Kidney tubule cell (primary cell): ENCODE data around the gene CTU2.
A peak's percentile ranks its signal among the peaks of the same experiment; 100 is the strongest.
"Not testable (repeated sequence)": the region's sequence is repeated elsewhere in the genome, so short reads cannot be mapped to it uniquely, and the experiment has no call there.

Experiments
- DNase-seq: peaks from one replicate; pipeline ENCODE4 v3.0.0-alpha.2; 2018; ENCODE audit warnings: low spot score

CTU2 gene

DNA sequence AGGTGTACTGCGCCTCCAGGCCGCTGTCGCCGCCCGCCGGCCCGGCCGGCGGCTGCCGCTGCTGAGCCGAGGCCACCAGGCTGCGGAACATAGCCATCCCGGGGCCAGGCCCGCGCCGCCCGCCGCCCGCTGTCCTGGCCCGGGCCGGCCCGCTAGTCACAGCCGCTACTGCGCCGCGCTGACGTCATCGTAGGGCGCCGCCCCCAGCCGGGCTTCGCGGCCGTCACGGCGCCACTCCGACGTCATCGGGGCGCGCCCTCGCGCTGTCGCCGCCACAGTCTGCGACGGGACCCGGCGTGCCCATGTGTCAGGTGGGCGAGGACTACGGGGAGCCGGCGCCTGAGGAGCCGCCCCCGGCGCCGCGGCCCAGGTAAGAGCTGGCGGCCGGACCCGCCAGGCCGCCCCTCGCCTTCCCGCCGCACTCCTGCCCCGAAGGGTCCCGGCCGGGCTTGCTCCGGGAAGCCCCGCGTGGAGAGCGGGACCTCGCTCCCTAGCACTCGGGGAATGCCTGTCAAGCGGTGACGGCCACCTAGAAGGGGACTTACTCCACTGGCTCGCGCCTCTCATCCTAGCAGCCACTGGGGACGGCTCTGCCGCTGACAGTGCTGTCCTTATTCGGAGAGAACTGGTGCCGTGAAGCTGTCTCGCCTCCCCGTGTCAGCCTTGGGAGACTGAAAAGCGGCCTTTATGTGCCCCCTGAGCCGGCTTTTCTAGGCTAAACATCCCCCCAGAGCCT lies at the start of gene CTU2, which contains the start of gene RNF166:
TSS of gene CTU2 (plus strand) at position 275 of the 736 bp plus-strand sequence. CDS start at position 303, 28 bp downstream.
TSS of gene RNF166 (minus strand) at position 180 of the 736 bp plus-strand sequence. CDS start at position 97, 83 bp downstream.
- DNase-seq = peak; percentile 86

- DNase-seq = no peak
Observed at GRCh38 chr16:88657371-88657770, 48.9 kb upstream of the CTU2 start.

GRCh38 chr16:88658714-88659113 lies 47.6 kb upstream of the CTU2 start:
- no peak for DNase-seq

- DNase-seq = no peak
Observed at GRCh38 chr16:88659160-88659559, 47.1 kb upstream of the CTU2 start.

DNA sequence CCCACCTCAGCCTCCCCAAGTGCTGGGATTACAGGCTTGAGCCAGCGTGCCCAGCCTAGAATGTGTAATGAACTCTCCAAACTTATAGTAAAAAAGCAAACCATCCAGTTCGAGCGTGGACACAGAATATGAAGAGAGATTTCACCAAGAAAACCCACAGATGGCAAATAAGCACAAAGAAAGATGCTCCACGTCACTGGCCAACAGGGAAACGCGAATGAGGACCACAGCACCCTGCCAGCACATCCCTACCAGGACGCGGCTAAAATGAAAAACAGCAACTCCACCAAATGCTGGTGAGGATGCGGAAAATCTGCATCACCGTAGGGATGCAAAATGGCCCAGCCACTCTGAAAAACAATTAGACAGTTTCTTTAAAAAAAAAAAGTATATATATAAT lies 44.8 kb upstream of the CTU2 start:
- no peak for DNase-seq

DNA sequence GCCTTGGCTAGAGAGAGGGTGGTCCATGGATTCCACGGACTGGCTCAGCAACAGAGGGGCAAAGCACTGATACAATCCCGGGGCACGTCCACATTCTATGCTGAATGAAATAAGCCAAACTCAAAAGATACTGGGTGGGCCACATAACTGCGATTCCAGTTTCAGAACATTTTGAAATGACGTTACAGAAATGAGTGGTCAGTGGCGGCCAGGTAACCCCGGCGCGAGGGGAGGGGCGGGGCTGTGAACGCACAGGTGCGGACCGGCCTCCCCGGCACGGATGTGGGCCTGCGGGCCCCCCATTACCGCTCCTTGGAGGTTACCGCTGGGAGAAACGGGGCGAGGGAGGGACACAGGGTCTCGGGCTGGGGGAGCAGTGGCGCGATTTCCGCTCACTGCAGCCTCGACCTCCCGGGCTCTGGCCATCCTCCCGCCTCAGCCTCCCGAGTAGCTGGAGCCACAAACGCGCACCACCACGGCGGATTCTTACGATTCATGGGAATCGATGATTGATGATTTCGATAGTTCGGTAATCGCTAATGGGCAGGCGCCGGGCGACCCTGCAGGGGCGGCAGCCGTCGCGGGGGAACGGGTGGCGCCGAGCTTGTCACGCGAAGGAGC lies 44.0 kb upstream of the CTU2 start:
- no peak for DNase-seq

- DNase-seq = peak; percentile 98
Observed at GRCh38 chr16:88662843-88663606, 43.3 kb upstream of the CTU2 start, which contains the start of gene MVD. MVD (minus strand) TSS chr16:88663091; CDS start chr16:88663080, 11 bp downstream.

GRCh38 chr16:88665148-88665547 lies 41.2 kb upstream of the CTU2 start:
- peak; percentile 57 for DNase-seq

DNA sequence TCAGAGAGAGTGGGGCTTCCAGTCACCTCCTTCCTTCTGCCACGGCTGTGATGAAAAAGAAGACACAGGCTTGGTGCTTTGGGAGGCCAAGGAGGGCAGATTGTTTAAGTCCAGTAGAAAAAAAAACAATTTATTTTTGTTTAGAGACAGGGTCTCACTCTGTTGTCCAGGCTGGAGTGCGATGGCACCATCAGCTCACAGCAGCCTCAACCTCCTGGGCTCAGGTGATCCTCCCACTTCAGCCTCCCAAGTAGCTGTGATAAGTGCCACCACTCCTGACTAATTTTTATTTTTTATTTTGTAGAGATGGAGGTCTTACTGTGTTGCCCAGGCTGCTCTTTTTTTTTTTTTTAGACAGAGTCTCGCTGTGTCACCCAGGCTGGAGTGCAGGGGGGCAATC lies 40.7 kb upstream of the CTU2 start:
- no peak for DNase-seq

GRCh38 chr16:88667461-88667860 lies 38.8 kb upstream of the CTU2 start:
- no peak for DNase-seq

- not testable (repeated sequence) for DNase-seq
Observed at GRCh38 chr16:88669493-88669892, 36.8 kb upstream of the CTU2 start.

- no peak for DNase-seq
Observed at GRCh38 chr16:88669980-88670379, 36.3 kb upstream of the CTU2 start.

- no peak for DNase-seq
Observed at GRCh38 chr16:88671806-88672205, 34.5 kb upstream of the CTU2 start.

DNA sequence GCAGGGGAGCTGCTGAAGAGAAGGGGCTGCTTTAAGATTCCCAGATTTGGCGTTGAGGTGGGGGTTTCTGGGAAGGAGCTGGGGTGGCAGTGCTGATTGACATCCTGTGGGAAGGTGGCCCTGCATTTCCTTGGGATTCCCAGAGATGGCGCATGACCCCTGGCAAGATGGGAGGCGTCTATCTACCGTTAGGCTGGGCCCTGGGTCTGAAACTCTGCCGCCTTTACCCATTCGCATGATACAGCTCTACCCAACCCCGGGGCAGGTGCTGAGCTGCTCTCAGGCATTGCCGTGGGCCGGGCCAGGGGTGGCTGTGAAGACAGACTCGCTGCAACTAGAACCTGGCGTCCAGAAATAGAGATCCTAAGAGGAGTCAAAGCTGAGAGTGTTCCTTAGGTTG lies 33.5 kb upstream of the CTU2 start:
- DNase-seq = no peak

DNA sequence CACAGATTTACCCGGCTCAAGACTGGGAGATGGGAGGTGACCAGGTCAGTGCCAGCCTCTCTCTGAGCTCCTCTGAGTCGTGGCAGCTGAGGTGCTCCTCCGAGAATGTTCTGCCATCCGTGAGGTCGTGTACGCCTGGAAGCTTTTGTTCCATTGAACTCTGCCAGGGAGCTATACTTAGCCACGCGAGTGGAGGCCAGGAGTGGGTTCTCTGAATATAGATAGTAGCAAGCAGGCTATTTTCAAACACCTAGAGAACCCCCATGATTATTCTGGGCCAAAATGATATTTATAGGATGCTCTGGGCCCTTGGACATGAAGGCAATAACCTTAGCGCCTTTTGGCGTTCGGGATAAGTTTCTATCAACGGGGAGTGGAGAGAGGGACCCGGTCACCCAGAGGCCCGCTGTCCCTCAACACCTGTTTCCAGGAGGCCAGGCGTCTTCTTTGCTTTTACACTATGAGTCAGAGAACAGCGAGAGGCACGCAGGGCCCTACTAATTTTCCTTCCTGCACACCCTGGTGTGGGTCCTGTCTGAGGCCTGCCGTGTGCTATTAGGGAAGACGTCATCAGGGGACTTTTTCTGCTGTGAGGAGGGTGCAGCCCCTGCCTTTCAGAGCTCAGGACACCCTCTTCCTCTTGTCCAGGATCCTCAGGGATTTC lies 32.5 kb upstream of the CTU2 start:
- no peak for DNase-seq

DNA sequence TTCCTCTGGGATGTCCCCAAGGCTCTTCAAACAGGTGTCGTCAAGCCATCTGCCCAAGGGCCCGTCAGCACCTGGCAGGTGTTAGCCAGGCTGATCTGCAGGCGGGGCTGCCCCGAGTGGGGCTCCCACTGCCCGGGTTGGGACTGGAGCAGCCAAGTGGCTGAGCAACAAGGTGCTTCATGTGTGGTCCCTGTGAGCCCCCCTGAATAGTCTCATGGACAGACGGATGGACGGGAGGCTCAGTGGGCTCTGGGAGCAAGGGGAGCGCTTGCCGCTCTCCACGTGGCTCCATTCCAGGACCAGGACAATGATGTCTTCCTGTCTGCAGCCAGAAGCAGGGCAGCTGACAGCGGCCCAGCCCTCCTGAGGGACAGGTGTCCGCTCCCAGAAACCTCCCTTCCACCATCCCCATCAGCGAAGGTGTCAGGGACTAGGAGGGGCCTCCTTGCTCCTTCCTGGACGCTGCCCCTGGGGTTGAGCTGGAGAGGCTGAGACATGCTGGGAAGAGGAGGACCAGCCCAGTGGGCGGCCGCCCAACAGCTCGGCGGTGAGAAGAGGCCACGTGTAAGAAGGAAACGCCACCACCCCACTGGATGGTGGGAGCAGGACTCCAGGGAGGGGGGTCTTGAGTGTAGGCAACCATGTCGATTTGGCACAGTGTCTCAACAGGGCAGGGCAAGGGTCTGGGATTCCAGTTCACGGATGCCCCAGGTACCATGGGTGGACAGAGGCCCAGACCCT lies 29.6 kb upstream of the CTU2 start:
- no peak for DNase-seq

- DNase-seq = no peak
Observed at GRCh38 chr16:88677721-88678120, 28.6 kb upstream of the CTU2 start.

DNA sequence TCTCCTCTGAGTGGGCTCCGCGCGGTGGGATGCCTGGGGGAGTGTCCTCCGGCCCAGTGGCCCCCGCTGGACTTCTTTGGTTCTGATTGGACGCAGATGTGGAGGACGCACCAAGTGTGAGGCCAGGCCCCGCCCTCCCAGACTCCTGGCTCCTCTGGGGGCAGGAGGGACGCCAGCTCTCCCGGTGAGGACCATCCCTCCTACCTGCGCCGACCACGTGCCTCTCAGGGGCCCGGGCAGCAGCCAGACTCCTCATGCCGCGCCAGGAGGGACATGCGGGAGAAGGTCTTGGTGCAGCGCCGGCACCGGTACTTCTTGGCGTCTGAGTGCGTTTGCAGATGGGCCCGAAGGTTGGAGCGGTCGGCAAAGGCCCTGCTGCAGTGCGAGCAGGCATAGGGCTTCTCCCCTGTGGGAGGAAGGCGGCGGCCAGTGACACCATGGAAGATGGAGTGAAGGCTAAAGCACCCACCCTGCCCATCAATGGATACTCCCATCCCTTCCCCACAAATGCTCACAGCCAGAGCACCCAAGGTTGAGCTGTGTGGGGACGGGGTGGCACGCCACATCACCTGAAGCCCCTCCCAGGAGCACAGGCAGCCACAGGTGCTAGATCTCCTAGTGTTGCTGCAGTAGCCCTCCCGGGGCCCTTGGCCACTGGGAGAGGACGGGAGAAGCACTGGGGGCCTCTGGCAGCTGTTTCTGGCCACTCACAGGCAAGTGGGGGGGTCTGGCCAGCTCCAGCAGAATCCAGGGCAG lies 27.9 kb upstream of the CTU2 start:
- DNase-seq = no peak

DNA sequence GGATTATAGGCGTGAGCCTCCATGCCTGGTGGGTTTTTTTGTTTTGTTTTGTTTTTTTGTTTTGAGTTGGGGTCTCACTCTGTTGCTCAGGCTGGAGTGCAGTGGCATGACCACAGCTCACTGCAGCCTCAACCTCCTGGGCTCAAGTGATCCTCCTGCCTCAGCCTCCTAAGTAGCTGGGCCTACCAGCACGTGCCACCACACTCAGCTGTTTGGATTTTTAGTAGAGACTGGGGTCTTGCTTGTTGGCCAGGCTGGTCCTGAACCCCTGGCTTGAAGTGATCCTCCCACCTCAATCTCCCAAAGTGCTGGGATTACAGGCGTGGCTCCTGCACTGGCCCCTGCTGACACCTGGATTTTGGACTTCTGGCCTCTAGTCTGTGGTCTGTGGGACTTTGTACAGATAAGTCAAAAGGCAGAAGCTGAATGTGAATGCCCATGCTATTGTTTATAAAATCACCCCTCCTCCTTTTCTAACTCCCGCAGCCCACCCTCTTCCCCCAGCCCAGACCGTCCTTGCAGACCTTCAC lies 25.7 kb upstream of the CTU2 start:
- DNase-seq = no peak

GRCh38 chr16:88681084-88681680 lies 25.1 kb upstream of the CTU2 start:
- peak; percentile 48 for DNase-seq
